Nucleus accumbens (tissue), 56 donors: ENCODE measurements around the gene HNMT.
"Not testable (repeated sequence)": the region's sequence is repeated elsewhere in the genome, so short reads cannot be mapped to it uniquely, and the experiment has no call there.

Experiments used
- DNase-seq, 56 donors: peaks; one replicate each; lab custom pipeline; 2025; lab: John Stamatoyannopoulos, UW

Gene HNMT

DNA sequence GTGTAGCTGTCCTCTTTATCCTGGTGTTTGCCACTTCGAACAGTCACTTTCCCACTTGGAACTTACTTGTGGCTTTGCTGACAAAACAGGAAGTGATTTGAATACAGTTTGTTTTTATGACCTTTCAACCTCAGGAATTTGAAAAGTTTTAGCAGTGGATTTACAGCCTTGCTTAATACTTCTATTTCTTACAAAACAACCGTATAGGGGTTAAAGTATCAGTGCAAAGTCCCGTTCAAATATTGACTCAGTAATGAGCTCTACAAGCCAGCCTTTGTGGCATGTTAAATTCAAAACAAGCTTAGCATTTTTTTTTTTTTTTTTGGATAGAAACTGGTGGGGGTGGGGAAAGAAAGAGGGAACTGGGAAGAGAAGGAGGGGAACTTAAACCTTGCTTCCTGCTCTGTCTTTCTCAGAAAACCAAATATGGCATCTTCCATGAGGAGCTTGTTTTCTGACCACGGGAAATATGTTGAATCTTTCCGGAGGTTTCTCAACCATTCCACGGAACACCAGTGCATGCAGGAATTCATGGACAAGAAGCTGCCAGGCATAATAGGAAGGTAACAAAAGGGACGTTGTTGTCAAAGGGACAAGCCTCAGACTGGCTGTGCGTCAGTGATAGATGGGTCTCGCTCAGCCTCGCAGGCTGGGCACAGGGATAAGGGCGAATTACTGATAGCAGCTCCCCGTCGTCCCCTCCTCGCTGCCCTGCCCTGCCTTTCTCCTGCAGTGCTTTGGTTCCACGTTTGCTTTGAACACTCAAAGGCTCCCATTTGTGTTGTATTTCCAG is at the start of gene HNMT:
Gene HNMT, plus strand, starts transcription at position 408 of the 793 bp plus-strand sequence. Its CDS starts 19 bp downstream, at position 427.
- DNase-seq: peak in 44 of 56 donors; percentile 1 to 82 (median 32)

GRCh38 chr2:137921105-137921880 is 43.0 kb upstream of the HNMT start:
- DNase-seq: no peak

- DNase-seq: not testable (repeated sequence)
These were observed 42.1 kb upstream of the HNMT start for GRCh38 chr2:137922171-137922570.

GRCh38 chr2:137924019-137924418 is 40.3 kb upstream of the HNMT start:
- DNase-seq: no peak

- DNase-seq: no peak
These were observed 38.7 kb upstream of the HNMT start for GRCh38 chr2:137925599-137925998.

GRCh38 chr2:137927846-137928245 is 36.4 kb upstream of the HNMT start:
- no peak for DNase-seq

GRCh38 chr2:137928547-137929518 is 35.4 kb upstream of the HNMT start:
- no peak for DNase-seq

GRCh38 chr2:137929519-137929916 is 34.8 kb upstream of the HNMT start:
- no peak for DNase-seq

DNA sequence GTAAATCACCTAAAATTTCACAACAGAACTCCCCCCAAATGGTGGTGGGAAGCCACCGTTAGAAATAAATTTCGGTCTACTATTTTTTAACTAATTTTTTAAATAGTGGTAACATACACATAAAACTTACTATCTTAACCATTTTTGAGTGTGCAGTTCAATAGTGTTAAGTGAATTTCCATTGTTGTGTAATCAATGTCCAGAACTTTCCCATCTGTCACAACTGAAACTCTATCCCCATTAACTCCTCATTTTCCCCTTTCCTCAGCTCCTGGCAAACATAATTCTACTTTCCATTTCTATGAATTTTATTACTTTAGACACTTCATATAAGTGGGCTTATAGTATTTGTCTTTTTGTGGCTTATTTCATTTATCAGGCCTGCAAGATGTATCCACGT is 34.1 kb upstream of the HNMT start:
- DNase-seq: no peak

GRCh38 chr2:137935591-137935990 is 28.7 kb upstream of the HNMT start:
- DNase-seq: no peak

GRCh38 chr2:137937246-137937645 is 27.0 kb upstream of the HNMT start:
- DNase-seq: no peak

DNA sequence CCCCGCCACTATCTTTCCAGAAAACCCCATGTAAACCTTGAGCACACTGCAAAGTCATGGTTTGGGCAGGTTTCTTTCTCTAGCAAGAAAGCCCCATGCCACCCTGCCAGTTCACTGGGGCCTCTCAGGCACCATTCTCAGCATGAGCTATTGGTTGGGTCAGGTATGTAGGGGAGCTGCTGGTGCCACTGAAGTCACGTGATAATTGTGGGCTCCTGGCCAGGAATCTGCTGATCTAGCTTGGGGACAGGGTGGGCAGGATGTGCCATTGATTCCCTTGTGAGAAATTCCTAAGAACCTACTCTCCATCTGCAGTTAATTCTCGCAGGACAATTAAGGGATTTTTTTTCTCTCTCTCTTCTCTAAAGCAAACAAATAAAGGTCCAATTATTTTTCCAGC is 26.5 kb upstream of the HNMT start:
- DNase-seq: peak in 1 of 56 donors; percentile 1

DNA sequence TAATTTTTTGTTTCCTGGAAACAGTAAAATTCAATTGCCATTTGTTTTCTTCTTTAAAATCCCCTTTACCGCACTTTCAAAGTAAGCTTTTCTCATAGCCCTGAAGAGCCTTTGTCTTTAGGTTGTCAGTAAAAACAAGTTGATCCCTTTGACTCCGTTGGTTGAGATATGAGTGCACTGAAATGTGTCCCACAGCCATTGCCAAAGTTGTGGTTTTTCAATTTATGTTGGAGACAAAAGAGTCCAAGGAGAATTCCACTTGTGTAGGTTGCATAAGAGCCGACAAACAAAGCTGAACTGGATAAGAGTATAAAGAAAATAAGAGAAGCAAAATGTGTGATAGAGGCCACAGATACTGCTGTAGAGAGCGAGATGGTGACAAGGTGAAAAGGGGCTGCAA is 26.1 kb upstream of the HNMT start:
- DNase-seq: no peak

GRCh38 chr2:137939026-137939425 is 25.2 kb upstream of the HNMT start:
- no peak for DNase-seq

- no peak for DNase-seq
These were observed 24.1 kb upstream of the HNMT start for GRCh38 chr2:137940154-137940553.

GRCh38 chr2:137942037-137942832 is 22.0 kb upstream of the HNMT start:
- DNase-seq: no peak

GRCh38 chr2:137942833-137943677 is 21.2 kb upstream of the HNMT start:
- no peak for DNase-seq

DNA sequence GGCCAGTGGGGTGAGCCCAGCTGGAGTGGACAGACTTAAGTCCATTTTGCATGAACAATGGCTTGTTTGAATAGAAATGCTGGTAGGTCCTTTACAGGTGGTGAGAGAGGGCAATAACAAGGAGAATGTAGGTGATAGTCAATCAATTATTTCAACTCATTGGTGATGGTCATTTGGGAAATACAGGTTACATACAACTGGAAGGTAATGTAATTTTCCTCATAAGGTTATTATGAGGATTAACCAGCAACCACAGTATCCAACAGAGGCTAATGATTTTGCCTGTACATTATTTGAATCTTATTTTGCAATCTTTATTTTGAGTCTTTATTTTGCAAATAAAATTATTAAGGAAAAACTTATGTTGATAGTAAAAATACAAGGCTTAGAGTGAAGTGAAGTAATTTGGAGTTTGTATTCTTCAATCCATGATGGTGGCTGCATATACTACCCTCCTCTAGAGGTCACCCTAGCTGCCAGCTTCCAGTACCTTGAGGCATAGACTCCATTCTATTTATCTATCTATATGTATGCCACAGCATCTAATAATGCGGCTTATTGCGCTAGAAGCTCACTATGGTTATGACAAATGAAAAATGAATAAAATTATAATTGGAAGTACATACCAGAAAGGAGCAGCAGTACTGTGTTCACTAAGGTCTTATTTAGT is 20.5 kb upstream of the HNMT start:
- DNase-seq: no peak
